ENCODE measurements around the gene TEX51.

GRCh38 chr2:126913881-126914615 is 15.4 kb downstream of the TEX51 start:
- TF ChIP-seq USF1 (IDR thresholded peaks at IDR 0.05) = no peak
- TF ChIP-seq MAX (IDR thresholded peaks at IDR 0.05) = no peak
- no peak for TF ChIP-seq YY1 (IDR thresholded peaks at IDR 0.05; ENCODE audit: low read depth)
- TF ChIP-seq REST (IDR thresholded peaks at IDR 0.05; ENCODE audit: low read depth) = no peak
- no peak for TF ChIP-seq EP300 (IDR thresholded peaks at IDR 0.05; ENCODE audit: borderline replicate concordance)
